Activated effector memory CD4-positive, alpha-beta T cell treated with anti-CD3 and anti-CD28 coated beads, Interleukin-2, amount 50 U/mL, for 16 hours (primary cell): Measurements from ENCODE around the gene GRAP2.
A peak's percentile ranks its signal among the peaks of the same experiment; 100 is the strongest.
"Not testable (repeated sequence)": the region's sequence is repeated elsewhere in the genome, so short reads cannot be mapped to it uniquely, and the experiment has no call there.

ENCODE experiments used
- DNase-seq: peaks from one replicate; pipeline ENCODE4 v3.0.0-alpha.2; 2020

Gene GRAP2

GRCh38 chr22:39898997-39899396 is 1.9 kb upstream of the GRAP2 start:
- DNase-seq = no peak

DNA sequence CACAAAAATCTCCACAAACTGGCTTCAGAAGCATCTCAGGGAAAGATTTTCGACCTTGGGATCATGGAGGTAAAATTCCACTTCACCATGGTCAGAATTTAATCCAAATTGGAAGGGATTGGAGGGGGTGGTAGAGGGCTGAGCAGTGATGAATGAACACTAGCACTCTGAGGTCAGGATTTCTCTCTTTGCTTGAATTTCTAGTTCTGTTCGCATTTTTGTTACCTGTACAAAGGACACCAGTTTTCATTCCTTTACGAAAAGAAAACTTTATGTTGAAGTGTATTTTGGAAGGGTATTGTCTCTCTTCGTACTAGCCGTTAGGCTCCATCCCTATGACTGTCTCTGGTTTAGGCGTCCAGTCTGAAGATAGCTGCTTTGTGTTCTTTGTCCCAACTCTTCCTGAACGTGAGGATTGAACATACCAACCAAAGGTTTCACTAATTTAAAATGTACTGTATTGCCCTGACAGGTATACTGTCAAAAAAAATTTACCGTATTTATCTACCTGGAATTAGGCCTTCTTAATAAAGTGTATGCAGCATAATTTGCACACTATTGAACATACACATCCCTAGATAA is 772 bp downstream of the GRAP2 start:
- DNase-seq = no peak

DNA sequence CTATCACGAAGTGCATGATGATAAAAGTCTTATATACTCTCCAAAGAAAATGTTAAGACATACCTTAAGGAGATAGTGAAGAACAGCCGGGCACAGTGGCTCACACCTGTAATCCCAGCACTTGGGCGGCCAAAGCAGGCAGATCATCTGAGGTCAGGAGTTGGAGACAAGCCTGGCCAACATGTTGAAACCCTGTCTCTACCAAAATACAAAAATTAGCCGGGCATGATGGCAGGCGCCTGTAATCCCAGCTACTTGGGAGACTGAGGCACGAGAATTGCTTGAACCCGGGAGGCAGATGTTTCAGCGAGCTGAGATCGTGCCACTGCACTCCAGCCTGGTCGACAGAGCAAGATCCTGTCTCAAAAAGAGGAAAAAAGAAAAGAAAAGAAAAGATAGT is 3.1 kb downstream of the GRAP2 start:
- DNase-seq = not testable (repeated sequence)

DNA sequence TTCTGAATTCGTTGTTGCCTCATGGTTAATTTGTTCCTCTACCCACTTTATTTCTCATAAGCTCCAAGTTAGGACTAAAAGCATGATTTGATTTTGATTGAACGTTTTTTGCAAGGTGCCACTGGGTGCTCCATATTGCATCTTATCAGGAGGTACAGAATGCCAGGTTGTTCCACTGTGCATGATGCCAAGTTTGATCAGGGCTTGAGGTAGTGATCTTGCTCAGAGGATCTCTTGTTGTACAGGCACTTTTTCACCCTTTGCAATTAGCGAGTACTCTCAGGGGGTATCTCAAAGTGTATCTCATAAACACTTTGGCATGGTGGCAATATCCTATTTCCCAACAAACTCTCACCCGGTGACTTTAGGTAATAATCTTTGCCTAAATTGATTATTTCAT is 4.0 kb downstream of the GRAP2 start:
- DNase-seq = no peak

DNA sequence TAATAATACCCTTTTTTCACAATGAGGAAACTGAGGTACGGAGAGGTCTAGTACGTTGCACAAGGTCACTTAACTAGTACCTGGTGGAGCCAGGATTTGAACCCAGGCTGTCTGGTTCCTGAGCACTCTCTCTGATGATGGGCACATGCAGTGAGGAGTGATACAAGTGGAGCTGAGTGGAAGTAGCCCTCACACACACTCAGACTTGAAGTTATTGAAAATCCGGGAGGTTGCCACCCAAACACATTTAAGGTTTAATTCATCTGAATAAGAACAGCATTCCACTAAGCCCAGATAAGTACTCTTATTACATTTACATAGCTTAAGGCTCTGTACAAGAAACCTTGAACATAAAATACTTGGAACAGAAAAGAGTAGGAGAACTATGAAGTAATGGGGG is 4.8 kb downstream of the GRAP2 start:
- DNase-seq = no peak

DNA sequence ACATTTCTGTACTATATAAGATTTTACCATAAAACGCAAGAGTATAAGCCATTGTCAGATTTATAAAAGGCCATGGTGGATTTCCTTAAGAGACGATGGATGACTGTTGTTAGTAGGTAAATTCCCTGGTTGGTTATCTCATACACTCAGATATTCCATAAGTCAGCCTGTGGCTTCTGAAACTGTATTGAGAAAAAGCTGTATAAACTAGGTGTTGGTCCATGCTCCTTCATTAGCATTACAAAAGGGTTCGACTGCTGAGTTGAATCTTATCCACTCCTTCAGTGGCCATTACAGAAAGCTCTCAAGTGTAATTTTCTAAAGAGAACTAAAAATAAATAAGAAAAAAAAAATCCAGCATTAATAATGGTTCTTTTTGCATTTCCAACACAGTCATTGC is 5.3 kb downstream of the GRAP2 start:
- no peak for DNase-seq

- no peak for DNase-seq
These were observed 6.2 kb downstream of the GRAP2 start for GRCh38 chr22:39907047-39907446.

- peak; percentile 76 for DNase-seq
These were observed 6.8 kb downstream of the GRAP2 start for GRCh38 chr22:39907605-39908097.

DNA sequence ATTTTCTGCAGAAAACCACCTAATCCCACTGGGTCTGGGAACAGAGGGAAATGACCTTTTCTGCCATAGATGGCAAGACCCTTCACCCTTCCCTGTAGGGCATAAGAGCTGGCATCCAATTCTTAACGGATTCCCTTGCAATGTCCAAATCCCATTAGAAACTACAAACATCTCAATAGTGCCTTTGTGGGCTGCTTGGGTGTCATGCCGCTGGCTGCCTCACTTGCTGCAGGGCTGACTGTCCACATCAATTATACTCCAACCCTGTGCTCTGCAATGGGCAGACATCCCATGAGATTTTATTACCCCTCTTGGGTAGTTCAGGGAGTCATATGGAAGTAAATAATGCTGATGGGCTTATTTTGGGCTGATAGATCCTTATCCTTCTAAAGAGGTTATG is 7.3 kb downstream of the GRAP2 start:
- DNase-seq = no peak

DNA sequence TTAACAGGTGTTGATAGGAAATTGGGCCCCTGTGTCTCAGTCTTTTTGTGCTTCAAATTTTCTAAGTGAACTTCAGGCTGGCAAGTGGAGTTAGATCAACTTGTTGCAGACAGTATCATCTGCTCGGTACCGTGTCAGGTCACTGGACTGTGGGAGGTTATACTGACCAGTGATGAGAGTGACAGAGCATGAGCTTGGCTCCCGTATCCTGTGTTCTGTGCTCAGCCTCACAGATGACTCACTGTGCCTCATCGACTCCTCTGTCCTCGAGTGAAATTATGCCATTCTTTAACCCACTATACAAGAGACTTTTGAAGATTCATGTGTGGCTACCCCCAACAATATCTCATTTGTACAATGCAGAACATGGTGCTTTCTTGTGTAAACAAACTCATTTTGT is 7.9 kb downstream of the GRAP2 start:
- peak; percentile 79 for DNase-seq

DNA sequence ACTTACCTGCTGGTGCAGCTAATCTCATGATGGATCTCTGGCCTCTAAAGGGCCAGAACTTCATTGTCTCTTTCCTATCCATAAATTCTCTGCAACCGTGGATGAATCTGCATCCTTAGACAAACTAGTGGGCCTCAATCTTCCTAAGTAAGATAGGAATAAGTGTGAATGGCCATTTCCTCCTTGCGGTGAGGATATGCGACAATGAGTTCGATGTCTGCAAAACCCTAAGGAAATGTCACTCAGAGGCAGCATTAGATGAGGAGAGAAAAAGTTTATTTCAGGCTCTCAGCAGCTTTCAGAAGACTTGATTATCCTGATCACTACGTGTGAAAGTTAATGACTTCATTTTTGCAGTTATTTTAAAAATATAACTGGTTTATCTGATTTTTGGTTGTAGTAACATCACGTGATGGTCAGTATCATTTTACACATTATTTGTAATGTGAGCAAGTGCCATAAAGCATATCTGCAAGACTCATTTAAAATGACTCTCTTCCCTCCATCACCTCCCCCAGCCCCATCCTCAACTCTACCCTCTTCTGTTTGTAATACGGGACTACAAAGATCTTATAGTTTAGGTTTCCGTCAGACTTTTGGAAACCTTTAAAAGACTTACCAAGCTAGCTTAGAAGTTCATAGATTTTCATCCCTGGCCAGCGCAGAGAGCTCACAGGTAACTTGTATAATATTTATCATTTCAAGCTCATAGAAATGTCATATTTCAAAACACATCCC is 10.2 kb downstream of the GRAP2 start:
- DNase-seq = no peak

- DNase-seq = no peak
These were observed 12.4 kb downstream of the GRAP2 start for GRCh38 chr22:39913321-39913720.

DNA sequence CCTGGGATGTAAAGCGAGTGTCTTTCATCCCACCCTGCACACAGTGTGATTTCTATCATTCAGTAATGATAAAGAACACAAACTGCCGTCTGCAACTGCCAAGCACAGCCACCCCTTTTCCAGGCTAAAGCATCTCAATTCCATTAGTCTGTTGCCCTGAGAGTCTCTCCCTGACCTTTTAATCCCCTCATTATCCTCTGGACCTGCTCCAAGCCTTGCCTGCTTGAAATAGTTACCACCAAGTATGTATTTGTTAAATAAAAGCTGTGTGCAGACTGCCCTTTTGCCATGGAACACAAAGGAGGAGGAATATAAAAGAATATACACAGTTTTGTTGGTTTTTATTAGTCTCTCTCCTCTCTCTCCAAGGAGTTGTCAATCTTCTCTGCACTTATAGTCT is 13.0 kb downstream of the GRAP2 start:
- DNase-seq = no peak

- DNase-seq = no peak
These were observed 13.7 kb downstream of the GRAP2 start for GRCh38 chr22:39914584-39914983.

DNA sequence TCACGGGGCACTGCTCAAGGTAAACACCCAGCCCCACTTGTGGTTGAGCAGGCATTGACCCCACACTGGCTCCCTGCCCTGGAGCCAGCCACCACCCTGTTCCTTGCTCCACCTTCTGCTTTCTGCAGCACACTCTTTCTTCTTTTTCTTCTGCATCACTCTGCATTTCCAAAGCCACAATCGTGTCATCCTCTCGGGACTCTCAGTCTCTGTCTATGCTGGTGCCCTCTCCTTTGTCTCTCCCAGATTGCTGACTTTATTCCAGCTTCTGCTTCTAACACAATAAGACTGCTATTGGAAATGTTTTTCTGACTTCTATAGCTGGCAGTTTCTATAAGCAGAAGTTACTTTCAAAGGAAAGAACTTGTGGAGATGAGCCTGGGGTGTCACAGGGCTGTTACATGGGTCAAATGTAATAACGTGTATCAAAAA is 14.4 kb downstream of the GRAP2 start:
- DNase-seq = no peak

GRCh38 chr22:39916496-39916895 is 15.6 kb downstream of the GRAP2 start:
- DNase-seq = no peak

DNA sequence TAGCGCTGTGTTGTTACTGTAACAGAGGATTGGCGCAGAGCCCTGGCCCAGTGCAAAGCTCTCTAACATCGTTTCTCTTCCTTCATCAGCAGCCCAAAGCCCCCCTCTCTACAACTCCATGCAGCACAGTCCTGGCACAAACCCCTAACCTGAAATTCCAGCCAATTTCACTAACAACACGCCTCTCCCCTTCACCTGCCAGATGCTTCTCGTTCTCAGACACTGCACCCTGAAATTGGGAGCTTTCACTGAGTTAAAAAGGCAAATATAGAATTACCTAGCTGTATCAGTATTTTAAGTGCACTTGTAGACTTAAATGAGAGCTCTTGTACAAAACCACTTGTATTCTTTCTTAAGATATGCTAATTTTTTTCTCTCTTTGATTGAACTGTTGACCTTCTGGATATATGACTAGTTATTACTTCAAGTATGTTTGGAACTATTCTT is 16.3 kb downstream of the GRAP2 start:
- DNase-seq = no peak

- no peak for DNase-seq
These were observed 17.1 kb downstream of the GRAP2 start for GRCh38 chr22:39917776-39918495.

DNA sequence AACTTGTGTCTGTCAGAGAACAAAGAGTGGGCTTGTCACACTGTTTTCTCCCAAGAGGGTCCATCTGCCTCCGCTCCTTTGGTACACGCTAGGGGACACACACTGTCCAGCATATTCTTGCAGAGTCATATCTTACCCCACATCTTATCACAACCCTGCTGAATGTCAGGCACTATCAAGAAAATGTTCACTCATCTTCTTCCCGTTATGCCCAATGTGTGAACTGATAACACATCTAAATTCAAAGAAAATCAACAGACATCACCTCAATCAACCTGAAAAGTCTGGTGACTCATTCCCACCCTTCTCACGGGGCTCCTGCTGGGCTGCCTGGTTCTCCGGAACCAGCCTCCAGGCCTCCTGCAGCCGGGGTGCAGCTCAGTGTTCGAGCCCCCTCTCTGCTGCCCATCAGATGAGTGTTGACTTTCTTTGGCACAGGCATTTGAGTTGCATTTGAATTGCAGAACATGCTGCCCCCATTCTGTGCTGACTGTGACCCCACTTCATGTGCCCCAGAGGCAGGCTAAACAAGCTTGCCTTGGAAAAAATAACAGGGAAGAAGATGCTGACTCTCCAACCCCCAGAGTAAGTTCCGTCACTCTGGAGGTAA is 19.4 kb downstream of the GRAP2 start:
- DNase-seq = peak; percentile 87

DNA sequence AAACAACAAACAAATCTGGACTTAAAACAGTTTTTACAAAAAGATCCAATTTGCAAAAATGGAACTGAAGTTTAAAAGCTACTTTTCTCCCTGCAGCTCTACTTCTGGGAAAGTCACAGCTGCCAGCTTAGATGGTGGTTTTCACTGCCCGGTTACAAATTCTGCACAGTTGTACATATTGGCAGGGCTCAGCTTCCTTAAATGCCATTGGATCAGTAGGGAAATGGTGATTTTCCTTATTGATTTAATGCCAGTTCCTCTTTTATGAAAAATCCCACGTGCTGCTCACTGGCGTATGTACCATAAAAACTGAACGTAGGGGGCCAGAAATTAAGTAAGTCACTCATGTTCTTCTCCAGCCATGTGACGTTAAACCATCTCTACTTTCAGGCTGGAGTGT is 22.8 kb downstream of the GRAP2 start:
- DNase-seq = no peak

- DNase-seq = no peak
These were observed 23.4 kb downstream of the GRAP2 start for GRCh38 chr22:39924286-39924685.

DNA sequence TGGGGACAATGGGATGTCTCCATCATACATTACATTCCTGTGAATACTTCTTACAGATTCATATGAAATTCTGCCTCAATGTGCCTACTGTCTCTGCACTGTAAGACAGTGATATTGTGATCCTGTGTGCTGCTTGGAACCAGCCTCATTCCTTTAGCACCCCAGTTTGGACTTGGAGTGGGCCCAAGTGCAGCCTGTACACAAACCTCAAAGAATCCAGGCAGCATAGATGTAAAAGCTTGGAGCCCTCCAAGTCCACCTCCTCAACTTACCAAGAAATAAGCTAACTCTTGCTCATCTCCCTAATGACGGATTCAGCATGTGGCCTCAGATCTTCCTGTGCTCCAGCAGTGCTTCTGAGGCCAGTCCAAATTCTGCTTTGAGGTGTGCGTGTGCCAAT is 24.4 kb downstream of the GRAP2 start:
- no peak for DNase-seq

DNA sequence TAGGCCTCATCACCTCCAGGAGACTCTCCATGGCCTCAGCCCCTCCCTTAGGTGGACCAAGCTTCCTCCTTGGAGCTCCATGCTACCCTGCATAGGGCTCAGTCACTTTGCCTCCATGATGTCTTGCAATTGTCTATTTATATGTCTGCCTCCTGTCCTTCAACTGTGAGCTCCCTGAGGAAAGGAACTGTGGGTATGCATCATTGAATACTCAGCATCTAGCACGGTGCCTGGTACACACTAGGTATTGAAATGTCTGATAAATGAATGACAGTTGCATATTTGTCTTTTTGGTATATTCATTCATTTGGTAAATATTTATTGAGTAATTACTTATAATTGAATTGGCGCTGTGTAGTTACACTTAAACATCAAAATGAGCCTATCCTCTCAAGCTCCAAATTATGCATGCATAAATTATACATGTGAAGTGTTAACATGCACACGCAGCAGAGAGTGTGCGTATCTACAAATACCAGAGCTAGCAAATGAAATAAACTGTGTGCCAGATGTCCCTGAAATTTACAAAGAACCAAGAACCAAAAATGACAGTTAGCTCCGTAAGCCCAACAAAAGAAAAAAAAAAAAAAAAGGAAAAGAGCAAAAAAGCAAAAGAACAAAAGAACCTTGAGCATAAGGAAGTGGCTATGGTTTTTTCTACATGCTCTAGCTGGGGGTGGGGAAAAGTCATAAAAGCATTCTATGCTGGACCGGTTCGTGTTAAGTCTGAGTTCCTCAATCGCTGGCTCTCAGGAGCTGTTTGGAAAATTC is 25.2 kb downstream of the GRAP2 start:
- DNase-seq = no peak
